CD4-positive, alpha-beta T cell treated with Interleukin-12 subunit alpha and Interleukin-12 subunit beta, for 1 hour (primary cell): ENCODE measurements around the gene SPZ1.
"Not testable (repeated sequence)": the region's sequence is repeated elsewhere in the genome, so short reads cannot be mapped to it uniquely, and the experiment has no call there.

Experiments
- DNase-seq: peaks from one replicate; pipeline ENCODE4 v3.0.0-alpha.2; 2020

Gene SPZ1, protein sequence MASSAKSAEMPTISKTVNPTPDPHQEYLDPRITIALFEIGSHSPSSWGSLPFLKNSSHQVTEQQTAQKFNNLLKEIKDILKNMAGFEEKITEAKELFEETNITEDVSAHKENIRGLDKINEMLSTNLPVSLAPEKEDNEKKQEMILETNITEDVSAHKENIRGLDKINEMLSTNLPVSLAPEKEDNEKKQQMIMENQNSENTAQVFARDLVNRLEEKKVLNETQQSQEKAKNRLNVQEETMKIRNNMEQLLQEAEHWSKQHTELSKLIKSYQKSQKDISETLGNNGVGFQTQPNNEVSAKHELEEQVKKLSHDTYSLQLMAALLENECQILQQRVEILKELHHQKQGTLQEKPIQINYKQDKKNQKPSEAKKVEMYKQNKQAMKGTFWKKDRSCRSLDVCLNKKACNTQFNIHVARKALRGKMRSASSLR

DNA sequence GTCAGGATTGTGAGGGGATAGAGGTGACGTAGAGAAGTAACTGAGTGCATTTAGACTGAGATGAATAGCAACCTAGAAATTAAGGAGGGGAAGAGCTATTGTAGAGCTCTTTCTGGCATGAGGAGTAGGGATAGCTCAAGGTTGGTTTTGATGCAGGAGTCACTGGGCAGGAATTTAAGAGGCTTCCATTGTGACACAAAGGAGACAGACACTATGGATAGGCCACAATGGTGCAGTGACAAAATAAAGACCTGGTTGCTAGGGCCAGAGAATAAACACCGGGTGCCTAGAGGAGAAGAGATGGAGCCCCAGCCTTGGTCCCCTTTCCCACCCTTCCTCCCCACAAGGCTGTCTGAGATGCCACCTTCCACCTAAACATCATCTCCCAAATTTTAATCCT, at the start of gene SPZ1:
SPZ1 (plus strand) TSS at position 301 of the 400 bp plus-strand sequence. CDS start 214 bp downstream, outside the sequence.
- DNase-seq = no peak

DNA sequence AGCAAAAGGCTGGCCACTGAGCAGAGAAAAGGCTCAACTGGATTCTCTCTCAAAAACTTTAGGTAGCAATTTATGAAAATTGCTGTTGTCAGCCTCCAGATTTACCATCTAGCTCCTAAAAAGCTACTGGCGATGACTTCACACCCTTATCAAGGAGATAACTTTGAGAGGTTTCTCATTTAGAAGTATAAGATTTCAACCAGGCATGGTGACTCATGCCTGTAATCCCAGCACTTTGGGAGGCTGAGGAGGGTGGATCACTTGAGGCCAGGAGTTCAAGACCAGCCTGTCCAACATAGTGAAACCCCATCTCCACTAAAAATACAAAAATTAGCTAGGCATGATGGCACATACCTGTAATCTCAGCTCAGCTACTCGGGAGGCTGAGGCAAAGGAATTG, 49.3 kb upstream of the SPZ1 start:
- DNase-seq = not testable (repeated sequence)

DNA sequence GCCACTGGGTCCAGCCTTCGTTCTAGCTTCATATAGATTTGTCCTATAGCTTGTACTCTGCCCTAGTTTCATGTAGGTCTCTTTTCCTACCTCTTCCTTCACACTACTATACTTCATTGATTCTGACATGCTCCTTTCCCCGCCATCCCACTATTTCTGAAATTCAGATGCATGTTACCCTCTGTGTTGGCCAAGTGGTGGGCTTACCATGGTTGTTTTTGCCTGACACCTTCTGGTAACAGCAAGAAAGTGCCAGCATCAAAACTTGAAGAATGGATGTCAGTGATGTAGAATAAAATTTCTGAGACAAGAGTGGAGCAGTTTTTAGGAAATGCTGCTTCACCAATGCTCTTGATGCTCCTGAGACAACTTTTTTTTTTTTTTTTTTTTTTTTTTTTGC, 44.5 kb upstream of the SPZ1 start:
- DNase-seq = peak; percentile 47

DNA sequence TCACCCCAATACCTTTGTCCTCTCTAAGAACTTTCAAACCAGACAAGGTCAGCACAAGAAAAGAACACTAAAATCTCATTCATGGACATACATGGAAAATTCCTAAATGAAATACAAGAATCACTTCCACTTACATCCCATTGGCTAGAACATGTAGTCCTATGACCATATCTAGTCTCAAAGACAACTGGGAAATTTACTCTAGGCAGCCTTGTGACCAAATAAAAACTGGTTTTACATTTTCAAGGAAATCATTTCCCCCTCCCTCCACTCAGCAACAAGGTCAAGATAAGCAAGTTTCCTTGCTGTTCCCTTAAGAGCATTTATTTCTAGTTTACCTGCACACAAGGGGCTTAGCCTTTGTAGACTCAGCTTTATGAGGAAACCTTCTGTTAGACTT, 43.6 kb upstream of the SPZ1 start:
- DNase-seq = no peak

DNA sequence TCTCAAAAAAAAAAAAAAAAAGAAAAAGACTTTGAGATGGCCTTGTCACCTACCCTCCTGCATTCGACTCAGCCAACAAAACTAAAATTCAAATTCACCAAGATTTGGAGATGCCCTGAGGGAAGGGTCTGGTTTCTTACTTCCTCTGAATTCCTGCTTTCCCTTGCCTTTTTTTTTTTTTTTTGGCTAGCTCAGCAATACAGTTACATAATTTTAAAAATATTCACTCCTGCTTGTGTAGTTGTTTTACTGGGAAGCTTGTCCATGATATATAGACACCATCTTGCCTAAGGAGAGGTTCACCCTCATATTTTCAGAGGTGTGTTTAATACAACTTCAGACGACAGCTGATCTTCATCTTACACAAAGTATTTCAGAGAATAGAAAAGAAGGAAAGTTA, 42.6 kb upstream of the SPZ1 start:
- no peak for DNase-seq

DNA sequence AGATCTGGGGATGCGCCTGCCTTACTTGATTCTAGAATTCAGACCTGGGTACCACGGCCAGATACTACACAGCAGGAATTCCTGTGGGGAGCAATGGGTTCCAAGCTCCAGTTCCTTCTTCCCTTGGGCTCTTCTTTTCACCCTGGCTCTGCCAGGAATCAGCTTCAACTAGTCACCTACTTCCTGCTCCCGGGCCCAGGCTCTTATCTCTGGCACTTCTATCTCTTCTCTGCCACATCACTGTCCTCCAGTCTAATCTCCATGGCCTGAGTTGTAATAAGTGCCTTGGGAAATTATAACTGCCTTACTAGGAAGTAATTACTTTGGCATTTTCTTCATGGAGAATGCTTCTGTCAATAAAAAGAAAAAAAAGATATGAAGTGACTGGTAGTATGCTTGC, 37.7 kb upstream of the SPZ1 start:
- DNase-seq = no peak

DNA sequence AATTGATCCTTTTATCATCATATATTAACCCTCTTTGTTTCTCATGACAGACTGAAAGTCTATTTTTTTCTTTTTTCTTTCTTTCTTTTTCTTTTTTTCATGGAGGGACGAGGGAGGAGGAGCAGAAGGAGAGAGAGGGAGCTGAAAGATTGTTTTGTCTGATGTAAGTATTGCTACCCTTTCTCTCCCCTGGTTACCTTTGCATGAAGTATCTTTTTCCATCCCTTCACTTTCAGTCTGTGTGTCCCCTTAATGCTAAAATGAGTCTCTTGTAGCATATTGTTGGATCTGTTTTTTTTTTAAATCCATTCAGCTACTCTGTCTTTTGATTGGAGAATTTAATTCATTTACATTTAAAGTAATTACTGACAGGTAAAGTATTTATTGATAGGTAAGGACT, 36.4 kb upstream of the SPZ1 start:
- DNase-seq = no peak

DNA sequence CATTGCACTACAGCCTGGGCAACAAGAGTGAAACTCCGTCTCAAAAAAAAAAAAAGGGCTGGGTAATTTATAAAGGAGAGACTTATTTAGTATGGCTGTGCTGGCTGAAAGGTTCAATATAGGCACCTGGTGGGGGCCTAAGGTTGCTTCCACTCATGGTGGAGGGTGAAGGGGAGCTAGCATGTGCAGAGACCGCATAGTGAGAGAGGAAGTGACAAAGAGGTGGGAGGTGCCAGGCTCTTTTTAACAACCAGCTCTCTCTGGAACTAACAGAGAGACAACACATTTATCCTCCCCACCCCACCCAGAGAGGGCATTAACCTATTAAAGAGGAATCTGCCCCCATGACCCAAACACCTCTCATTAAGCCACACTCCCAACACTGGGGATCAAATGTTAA, 35.1 kb upstream of the SPZ1 start:
- DNase-seq = peak; percentile 30

DNA sequence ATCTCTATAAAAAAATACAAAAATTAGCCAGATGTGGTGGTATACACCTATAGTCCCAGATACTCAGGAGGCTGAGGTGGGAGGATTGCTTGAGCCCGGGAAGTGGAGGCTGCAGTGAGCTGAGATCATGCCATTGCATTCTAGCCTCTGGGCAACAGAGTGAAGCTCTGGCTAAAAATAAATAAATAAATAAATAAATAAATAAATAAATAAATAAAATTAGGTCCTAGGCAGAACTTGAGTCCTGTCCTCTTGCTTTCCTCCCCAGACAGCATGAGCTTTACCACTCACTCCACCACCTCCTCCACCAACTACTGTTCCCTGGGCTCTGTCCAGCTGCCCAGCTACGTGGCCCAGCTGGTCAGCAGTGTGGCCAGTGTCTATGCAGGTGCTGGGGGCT, 31.6 kb upstream of the SPZ1 start:
- DNase-seq = no peak

DNA sequence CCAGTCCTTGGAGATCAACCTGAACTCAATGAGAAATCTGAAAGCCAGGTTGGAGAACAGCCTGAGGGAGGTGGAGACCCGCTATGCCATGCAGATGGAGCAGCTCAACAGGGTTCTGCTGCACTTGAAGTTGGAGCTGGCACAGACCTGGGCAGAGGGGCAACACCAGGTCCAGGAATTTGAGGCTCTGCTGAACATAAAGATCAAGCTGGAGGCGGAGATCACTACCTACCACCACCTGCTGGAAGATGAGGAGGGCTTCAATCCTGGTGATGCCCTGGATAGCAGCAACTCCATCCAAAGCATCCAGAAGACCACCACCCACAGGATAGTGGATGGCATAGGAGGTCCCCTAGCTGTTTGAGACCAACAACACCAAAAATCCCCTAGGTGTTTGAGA, 30.5 kb upstream of the SPZ1 start:
- no peak for DNase-seq

DNA sequence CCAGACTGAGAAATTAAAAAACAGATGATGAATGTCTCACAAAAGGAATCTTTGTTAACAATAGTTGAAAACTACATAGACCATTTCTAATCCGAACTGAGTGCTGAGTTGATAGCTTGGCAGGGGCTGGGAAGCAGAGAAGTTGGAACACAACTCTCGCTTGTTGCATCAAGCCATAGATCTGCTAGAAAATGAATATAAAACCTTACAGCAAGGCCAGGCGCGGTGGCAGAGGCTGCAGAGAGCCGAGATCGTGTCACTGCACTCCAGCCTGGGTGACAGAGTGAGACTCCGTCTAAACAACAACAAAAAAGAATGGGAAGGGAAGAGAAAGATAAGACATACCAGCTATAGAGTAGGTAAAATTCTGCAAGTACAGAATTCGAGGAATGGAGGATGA, 28.0 kb upstream of the SPZ1 start:
- no peak for DNase-seq

DNA sequence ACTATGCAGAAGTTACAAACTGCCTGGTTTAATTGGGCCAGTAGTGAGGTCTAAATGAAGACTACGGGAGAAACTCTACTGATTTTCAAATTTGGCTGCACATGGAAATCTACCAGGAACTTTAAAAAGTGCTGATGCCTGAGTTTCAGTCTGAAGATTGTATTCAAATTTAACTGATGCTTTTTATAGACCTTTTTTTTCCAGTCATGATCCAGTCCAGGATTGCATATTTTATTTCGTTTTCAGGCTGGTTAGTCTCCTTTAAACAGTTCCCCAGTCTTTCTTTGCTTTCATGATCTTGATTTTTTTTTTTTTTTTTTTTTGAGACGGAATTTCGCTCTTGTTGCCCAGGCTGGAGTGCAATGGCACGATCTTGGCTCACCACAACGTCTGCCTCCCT, 23.7 kb upstream of the SPZ1 start:
- no peak for DNase-seq

DNA sequence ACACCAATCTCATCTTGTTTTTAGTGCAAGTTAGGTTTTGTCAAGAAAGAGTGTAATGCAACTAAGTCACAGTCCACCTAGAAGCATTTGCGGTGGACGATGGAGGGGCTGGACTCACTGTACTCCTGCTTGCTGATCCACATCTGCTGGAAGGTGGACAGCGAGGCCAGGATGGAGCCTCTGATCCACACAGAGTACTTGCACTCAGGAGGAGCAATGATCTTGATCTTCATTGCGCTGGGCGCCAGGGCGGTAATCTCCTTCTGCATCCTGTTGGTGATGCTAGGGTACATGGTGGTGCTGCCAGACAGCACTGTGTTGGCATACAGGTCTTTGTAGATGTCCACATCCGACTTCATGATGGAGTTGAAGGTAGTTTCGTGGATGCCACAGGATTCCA, 20.2 kb upstream of the SPZ1 start:
- no peak for DNase-seq

DNA sequence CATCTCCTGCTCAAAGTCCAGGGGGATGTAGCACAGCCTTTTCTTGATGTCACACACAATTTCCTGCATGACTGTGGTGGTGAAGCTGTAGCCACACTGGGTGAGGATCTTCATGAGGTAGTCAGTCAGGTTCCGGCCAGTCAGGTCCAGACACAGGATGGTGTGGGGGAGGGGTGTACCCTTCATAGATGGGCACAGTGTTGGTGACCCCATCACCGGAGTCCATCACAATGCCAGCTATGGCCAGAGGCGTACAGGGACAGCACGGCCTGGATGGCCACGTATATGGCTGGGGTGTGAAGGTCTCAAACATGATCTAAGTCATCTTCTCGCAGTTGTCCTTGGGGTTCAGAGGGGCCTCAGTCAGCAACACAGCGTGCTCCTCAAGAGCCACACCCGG, 19.7 kb upstream of the SPZ1 start:
- no peak for DNase-seq

DNA sequence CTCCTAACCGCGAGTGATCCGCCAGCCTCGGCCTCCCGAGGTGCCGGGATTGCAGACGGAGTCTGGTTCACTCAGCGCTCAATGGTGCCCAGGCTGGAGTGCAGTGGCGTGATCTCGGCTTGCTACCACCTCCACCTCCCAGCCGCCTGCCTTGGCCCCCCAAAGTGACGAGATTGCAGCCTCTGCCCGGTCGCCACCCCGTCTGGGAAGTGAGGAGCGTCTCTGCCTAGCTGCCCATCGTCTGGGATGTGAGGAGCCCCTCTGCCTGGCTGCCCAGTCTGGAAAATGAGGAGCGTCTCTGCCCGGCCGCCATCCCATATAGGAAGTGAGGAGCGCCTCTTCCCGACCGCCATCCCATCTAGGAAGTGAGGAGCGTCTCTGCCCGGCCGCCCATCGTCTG, 19.0 kb upstream of the SPZ1 start:
- not testable (repeated sequence) for DNase-seq

DNA sequence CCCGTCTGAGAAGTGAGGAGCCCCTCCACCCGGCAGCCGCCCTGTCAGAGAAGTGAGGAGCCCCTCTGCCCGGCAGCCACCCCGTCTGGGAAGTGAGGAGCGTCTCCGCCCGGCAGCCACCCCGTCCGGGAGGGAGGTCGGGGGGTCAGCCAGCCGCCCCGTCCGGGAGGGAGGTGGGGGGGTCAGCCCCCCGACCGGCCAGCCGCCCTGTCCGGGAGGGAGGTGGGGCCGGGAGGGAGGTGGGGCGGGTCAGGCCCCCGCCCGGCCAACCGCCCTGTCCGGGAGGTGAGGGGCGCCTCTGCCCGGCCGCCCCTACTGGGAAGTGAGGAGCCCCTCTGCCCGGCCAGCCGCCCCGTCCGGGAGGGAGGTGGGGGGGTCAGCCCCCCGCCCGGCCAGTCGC, 18.5 kb upstream of the SPZ1 start:
- not testable (repeated sequence) for DNase-seq

DNA sequence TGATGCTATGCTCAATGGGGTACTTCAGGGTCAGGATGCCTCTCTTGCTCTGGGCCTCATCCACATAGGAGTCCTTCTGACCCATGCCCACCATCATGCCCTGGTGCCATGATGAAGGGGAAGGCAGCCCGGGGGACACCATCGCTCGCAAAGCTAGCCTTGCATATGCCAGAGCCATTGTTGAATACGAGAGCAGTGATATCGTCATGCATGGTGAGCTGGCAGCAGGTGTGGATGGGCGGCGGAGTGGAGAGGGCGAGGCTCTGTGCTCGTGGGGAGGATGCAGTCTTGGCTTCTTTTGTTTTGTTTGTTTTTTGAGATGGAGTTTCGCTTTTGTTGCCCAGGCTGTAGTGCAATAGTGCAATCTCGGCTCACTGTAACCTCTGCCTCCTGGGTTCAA, 17.2 kb upstream of the SPZ1 start:
- DNase-seq = no peak

DNA sequence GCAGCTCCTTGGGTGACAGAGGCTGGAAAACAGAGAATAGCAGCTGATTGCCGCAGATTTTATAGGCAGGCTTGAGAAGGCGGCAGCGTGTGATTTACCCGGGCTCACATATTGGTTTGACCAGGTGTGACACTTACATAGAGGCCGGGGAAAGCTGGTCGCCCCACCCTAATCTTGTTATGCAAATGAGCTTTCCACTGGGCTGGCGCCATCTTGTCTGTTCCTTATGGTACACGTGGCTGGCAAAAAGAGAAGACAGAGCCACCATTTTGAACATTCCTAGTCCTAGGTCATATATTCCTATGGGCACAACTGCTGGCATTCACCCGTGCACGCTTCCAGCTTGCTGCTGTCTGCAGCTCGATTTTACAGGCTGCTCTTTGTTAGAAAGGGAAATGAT, 11.3 kb upstream of the SPZ1 start:
- DNase-seq = no peak

DNA sequence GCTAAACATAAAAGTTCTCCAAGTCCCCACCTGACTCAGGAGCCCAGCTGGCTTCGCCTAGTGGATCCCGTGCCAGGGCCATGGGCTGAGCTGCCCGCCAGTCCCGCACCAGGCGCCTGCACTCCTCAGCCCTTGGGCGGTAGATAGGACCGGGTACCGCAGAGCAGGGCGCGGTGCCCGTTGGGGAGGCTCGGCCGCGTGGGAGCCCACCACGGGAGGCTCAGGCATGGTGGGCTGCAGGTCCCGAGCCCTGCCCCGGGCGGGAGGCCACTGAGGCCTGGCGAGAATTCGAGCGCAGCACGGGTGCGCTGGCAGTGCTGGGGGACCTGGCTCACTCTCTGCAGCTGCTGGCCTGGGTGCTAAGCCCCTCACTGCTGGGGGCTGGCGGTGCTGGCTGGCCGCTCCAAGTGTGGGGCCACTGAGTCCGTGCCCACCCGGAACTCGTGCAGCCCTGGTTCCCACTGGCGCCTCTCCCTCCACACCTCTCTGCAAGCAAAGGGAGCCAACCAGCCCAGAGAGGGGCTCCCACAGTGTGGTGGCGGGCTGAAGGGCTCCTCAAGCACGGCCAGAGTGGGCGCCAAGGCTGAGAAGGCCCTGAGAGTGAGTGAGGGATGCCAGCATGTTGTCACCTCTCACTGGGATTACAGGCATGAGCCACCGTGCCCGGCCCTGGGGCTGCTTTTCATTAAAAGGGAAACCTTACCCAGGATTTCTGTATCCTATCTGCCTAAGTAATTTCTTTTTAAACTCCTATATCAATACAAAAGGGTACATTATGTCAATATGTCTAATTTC, 9.7 kb upstream of the SPZ1 start:
- DNase-seq = no peak

DNA sequence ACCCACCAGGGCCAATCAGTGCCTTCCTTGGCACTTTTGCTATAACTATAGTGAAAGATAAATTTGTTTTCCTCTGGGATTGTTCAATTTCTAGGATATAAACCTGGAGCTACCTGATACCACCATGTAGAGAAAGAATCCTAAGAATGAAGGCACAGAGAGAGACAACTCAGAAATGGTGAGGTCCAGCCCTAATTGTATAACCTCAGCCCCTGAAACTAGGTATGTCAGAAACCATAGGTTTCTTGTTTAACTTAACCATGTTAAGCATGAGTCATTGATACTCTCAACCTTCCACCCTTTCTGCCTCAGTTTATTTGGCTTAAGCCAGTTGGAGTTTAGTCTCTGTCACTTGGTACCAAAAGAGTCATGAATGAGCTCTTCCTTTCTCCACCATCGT, 4.6 kb upstream of the SPZ1 start:
- no peak for DNase-seq

DNA sequence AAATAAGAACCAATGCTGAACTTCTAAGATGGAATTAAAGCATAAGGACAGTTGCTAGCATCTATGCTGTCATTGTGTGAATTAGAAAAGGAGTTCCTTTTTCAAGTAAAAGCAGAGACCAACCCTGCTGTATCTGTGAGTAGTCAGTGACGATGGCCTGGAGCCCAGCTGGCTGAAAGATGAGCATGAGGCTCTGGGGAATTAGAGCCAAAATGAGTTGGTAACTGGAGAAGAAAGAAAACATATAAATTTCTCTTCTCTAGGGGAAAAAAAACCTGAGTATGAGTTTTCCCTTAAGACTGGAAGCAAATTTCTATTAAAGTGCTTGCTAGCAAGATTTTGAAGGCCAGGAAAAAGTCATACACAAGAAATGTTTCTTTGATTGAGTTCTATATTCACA, 1.6 kb upstream of the SPZ1 start:
- DNase-seq = no peak

DNA sequence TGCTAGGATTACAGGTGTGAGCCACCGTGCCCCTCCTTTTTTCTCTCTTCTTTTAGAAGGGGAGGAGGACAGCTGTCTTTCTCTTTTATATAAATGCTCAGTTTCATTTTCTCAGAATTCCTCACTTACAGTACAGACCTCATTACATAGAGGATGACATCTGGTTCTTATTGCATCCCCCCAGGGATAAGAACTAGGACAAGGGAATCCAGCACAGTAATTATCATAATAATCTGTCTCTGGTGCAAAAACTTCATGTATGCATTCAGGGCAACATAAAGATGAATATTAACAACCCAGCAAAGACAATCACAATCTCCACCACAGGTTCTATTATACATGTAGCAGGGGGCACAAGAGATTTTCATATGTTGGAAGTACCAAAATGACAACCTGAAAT, 5.1 kb downstream of the SPZ1 start:
- no peak for DNase-seq

DNA sequence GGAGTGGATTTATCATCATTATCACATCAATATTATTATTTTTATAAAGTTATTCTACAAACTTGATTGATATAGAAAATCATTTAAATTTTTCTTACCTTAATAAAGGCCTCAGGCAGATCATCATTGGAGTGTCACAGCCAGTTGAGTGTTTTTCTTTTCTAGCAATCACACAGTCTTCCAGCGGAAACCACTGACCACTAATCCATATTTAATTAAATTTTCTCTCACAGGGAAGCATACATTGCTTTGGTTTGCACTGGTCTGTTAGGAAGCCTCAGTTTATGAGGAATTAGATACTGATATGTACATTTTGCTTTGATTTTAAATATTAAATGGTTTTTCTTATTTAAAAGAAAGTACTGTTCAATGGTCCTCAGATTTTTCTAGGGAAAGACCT, 6.7 kb downstream of the SPZ1 start:
- no peak for DNase-seq

DNA sequence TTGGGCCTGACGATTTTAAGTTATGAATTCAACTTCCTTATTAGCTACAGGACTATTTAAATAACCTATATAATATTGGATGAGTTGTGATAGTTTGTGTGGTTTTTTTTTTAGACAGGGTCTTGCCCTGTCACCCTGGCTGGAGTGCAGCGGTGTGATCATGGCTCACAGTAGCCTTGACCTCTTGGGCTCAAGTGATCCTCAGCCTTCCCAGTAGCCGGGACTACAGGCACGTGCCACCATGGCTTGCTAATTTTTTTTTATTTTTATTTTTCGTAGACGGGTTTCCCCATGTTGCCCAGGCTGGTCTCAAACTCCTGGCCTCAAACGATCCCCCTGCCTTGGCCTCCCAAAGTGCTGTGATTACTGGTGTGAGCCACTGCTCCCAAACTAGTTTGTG, 17.6 kb downstream of the SPZ1 start:
- DNase-seq = no peak

DNA sequence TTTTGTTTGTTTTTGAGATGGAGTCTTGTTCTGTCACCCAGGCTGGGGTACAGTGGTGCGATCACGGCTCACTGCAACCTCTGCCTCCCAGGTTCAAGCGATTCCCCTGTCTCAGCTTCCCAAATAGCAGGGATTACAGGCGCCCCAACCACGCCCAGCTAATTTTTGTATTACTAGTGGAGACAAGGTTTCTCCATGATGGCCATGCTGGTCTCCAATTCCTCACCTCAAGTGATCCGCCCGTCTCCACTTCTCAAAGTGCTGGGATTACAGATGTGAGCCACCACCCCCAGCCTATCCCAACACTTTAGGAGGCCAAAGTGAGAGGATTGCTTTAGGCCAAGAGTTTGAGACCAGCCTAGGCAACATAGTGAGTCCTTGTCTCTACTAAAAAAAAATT, 19.3 kb downstream of the SPZ1 start:
- DNase-seq = no peak
